Measurements from ENCODE around the gene DTWD2.
"Not testable (repeated sequence)": the region's sequence is repeated elsewhere in the genome, so short reads cannot be mapped to it uniquely, and the experiment has no call there.

Gene DTWD2

GRCh38 chr5:118993118-118993517 is 4.8 kb upstream of the DTWD2 start:
- not testable (repeated sequence) for H3K9ac ChIP-seq (ENCODE audit: low read depth, low read length); H3K27me3 ChIP-seq (ENCODE audit: control insufficient read depth, insufficient read depth, low read length); H3K4me3 ChIP-seq (ENCODE audit: low read depth, low read length); H3K4me1 ChIP-seq (ENCODE audit: control insufficient read depth, insufficient read depth, low read length); H3K36me3 ChIP-seq (ENCODE audit: control insufficient read depth, insufficient read depth, low read length); H3K9me3 ChIP-seq (ENCODE audit: control insufficient read depth, insufficient read depth, low read length)

DNA sequence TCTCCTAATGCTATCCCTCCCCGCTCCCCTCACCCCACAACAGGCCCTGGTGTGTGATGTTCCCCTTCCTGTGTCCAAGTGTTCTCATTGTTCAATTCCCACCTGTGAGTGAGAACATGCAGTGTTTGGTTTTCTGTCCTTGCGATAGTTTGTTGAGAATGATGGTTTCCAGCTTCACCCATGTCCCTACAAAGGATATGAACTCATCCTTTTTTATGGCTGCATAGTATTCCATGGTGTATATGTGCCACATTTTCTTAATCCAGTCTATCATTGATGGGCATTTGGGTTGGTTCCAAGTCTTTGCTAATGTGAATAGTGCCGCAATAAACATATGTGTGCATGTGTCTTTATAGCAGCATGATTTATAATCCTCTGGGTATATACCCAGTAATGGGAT is 3.7 kb upstream of the DTWD2 start:
- not testable (repeated sequence) for H3K9ac ChIP-seq (ENCODE audit: low read depth, low read length); H3K4me3 ChIP-seq (ENCODE audit: low read depth, low read length); H3K27me3 ChIP-seq (ENCODE audit: control insufficient read depth, insufficient read depth, low read length); H3K9me3 ChIP-seq (ENCODE audit: control insufficient read depth, insufficient read depth, low read length); H3K36me3 ChIP-seq (ENCODE audit: control insufficient read depth, insufficient read depth, low read length); H3K4me1 ChIP-seq (ENCODE audit: control insufficient read depth, insufficient read depth, low read length)

- no peaks in the 10 kb centered on the region for H3K36me3 ChIP-seq (ENCODE audit: control insufficient read depth, insufficient read depth, low read length)
- no peaks in the 10 kb centered on the region for H3K27me3 ChIP-seq (ENCODE audit: control insufficient read depth, insufficient read depth, low read length)
- no peak overlapping the region for H3K9ac ChIP-seq (ENCODE audit: low read depth, low read length)
- no peaks in the 10 kb centered on the region for H3K9me3 ChIP-seq (ENCODE audit: control insufficient read depth, insufficient read depth, low read length)
- no peak overlapping the region for H3K4me3 ChIP-seq (ENCODE audit: low read depth, low read length)
- H3K4me1 ChIP-seq (ENCODE audit: control insufficient read depth, insufficient read depth, low read length): no peaks in the 10 kb centered on the region
These were observed 2.2 kb upstream of the DTWD2 start for GRCh38 chr5:118990582-118990981.

GRCh38 chr5:118989816-118990215 is 1.5 kb upstream of the DTWD2 start:
- Histone ChIP-seq H3K36me3 (ENCODE audit: control insufficient read depth, insufficient read depth, low read length) (no peaks in the 10 kb centered on the region), H3K4me1 (ENCODE audit: control insufficient read depth, insufficient read depth, low read length) (no peaks in the 10 kb centered on the region), H3K4me3 (ENCODE audit: low read depth, low read length) (no peak overlapping the region), H3K9me3 (ENCODE audit: control insufficient read depth, insufficient read depth, low read length) (no peaks in the 10 kb centered on the region), H3K27me3 (ENCODE audit: control insufficient read depth, insufficient read depth, low read length) (no peaks in the 10 kb centered on the region), H3K9ac (ENCODE audit: low read depth, low read length) (no peak overlapping the region)

DNA sequence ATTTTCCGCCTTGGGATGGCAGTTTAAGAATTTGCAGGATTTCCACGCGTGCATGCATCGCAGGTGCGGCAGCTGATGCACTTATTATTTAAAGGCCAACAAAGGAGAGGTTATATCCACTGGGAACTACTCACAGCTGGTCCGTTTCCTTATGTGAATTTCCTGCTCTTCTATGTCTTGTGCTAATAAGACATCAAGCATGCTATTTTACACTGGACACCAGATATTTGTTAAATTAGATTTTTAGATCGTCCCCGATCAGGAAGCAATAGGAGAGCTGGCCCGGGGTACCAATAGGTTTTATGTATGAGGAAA is 476 bp upstream of the DTWD2 start:
- Histone ChIP-seq H3K4me1 (ENCODE audit: control insufficient read depth, insufficient read depth, low read length) (no peaks in the 10 kb centered on the region), H3K9me3 (ENCODE audit: control insufficient read depth, insufficient read depth, low read length) (no peaks in the 10 kb centered on the region), H3K36me3 (ENCODE audit: control insufficient read depth, insufficient read depth, low read length) (no peaks in the 10 kb centered on the region), H3K9ac (ENCODE audit: low read depth, low read length) (peak overlapping the region; percentile 17), H3K27me3 (ENCODE audit: control insufficient read depth, insufficient read depth, low read length) (no peaks in the 10 kb centered on the region), H3K4me3 (ENCODE audit: low read depth, low read length) (peak overlapping the region; percentile 41)

DNA sequence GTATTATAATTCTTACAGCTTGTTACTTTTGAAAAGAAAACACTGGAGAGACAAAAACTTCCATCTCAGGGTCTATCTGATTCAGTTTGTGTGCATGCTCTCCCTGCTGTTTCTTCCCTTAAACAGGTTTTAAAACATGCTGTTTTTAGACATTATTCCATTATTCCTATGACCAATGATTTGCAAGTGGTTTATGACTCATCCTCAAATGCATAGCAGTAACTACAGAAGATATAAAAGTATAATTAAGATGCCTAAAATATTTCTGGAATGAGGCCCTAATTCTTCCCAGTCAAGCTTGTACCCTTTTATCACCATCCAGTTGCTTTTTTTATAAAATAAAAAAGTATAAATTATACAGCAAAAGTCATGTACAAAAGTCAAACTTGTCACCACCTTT is 3.7 kb downstream of the DTWD2 start:
- no peak overlapping the region for H3K9ac ChIP-seq (ENCODE audit: low read depth, low read length)
- no peaks in the 10 kb centered on the region for H3K27me3 ChIP-seq (ENCODE audit: control insufficient read depth, insufficient read depth, low read length)
- H3K4me3 ChIP-seq (ENCODE audit: low read depth, low read length): no peak overlapping the region
- no peaks in the 10 kb centered on the region for H3K36me3 ChIP-seq (ENCODE audit: control insufficient read depth, insufficient read depth, low read length)
- H3K9me3 ChIP-seq (ENCODE audit: control insufficient read depth, insufficient read depth, low read length): no peaks in the 10 kb centered on the region
- H3K4me1 ChIP-seq (ENCODE audit: control insufficient read depth, insufficient read depth, low read length): no peaks in the 10 kb centered on the region

- no peak overlapping the region for H3K4me3 ChIP-seq (ENCODE audit: low read depth, low read length)
- no peak overlapping the region for H3K9ac ChIP-seq (ENCODE audit: low read depth, low read length)
- no peaks in the 10 kb centered on the region for H3K27me3 ChIP-seq (ENCODE audit: control insufficient read depth, insufficient read depth, low read length)
- H3K36me3 ChIP-seq (ENCODE audit: control insufficient read depth, insufficient read depth, low read length): no peaks in the 10 kb centered on the region
- H3K9me3 ChIP-seq (ENCODE audit: control insufficient read depth, insufficient read depth, low read length): no peaks in the 10 kb centered on the region
- no peaks in the 10 kb centered on the region for H3K4me1 ChIP-seq (ENCODE audit: control insufficient read depth, insufficient read depth, low read length)
These were observed 6.6 kb downstream of the DTWD2 start for GRCh38 chr5:118981783-118982182.

DNA sequence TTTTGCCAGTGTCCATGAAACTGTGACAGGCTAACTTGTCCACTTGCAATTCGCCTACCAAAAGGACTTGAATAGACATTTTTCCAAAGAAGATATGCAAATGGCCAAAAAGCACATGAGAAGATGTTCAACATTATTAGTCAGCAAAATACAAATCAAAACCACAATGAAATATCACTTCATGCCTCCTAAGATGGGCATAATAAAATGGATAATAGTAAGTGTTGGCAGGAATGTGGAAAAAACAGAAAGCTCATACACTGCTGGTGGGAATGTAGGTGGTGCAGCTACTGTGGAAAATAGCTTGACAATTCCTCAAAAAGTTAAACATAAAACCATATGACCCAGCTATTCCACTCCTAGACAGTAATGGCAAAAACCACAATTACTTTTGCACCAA is 7.9 kb downstream of the DTWD2 start:
- Histone ChIP-seq H3K9me3 (ENCODE audit: control insufficient read depth, insufficient read depth, low read length) (no peaks in the 10 kb centered on the region), H3K27me3 (ENCODE audit: control insufficient read depth, insufficient read depth, low read length) (no peaks in the 10 kb centered on the region), H3K36me3 (ENCODE audit: control insufficient read depth, insufficient read depth, low read length) (no peaks in the 10 kb centered on the region), H3K4me3 (ENCODE audit: low read depth, low read length) (no peak overlapping the region), H3K9ac (ENCODE audit: low read depth, low read length) (no peak overlapping the region), H3K4me1 (ENCODE audit: control insufficient read depth, insufficient read depth, low read length) (no peaks in the 10 kb centered on the region)

DNA sequence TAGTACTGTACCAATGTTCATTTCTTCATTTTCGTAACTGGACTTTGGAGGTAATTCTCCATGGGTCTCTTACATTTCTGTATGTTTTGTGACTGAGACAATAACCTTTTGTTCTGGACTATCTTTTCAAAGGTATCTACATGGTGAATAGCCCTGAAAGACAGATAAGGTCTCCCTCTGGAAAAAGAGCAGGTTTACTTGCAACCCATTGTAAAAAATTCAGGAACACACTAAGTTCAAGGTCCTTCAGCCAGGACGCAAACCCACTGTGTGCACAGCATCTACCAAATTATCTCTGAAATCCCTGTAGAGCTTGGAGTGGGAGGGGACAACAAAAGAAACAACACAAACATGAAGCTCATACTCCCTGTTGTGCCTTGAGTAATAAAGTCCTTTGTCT is 8.3 kb downstream of the DTWD2 start:
- no peaks in the 10 kb centered on the region for H3K4me1 ChIP-seq (ENCODE audit: control insufficient read depth, insufficient read depth, low read length)
- H3K9ac ChIP-seq (ENCODE audit: low read depth, low read length): no peak overlapping the region
- H3K27me3 ChIP-seq (ENCODE audit: control insufficient read depth, insufficient read depth, low read length): no peaks in the 10 kb centered on the region
- H3K36me3 ChIP-seq (ENCODE audit: control insufficient read depth, insufficient read depth, low read length): no peaks in the 10 kb centered on the region
- no peak overlapping the region for H3K4me3 ChIP-seq (ENCODE audit: low read depth, low read length)
- no peaks in the 10 kb centered on the region for H3K9me3 ChIP-seq (ENCODE audit: control insufficient read depth, insufficient read depth, low read length)

DNA sequence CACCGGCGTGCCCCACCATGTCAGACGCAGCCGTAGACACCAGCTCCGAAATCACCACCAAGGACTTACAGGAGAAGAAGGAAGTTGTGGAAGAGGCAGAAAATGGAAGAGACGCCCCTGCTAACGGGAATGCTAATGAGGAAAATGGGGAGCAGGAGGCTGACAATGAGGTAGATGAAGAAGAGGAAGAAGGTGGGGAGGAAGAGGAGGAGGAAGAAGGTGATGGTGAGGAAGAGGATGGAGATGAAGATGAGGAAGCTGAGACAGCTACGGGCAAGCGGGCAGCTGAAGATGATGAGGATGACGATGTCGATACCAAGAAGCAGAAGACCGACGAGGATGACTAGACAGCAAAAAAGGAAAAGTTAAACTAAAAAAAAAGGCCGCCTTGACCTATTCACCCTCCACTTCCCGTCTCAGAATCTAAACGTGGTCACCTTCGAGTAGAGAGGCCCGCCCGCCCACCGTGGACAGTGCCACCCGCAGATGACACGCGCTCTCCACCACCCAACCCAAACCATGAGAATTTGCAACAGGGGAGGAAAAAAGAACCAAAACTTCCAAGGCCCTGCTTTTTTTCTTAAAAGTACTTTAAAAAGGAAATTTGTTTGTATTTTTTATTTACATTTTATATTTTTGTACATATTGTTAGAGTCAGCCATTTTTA is 14.4 kb downstream of the DTWD2 start:
- H3K4me3 ChIP-seq (ENCODE audit: low read depth, low read length); H3K36me3 ChIP-seq (ENCODE audit: control insufficient read depth, insufficient read depth, low read length); H3K27me3 ChIP-seq (ENCODE audit: control insufficient read depth, insufficient read depth, low read length); H3K9ac ChIP-seq (ENCODE audit: low read depth, low read length); H3K4me1 ChIP-seq (ENCODE audit: control insufficient read depth, insufficient read depth, low read length); H3K9me3 ChIP-seq (ENCODE audit: control insufficient read depth, insufficient read depth, low read length): not testable (repeated sequence)

DNA sequence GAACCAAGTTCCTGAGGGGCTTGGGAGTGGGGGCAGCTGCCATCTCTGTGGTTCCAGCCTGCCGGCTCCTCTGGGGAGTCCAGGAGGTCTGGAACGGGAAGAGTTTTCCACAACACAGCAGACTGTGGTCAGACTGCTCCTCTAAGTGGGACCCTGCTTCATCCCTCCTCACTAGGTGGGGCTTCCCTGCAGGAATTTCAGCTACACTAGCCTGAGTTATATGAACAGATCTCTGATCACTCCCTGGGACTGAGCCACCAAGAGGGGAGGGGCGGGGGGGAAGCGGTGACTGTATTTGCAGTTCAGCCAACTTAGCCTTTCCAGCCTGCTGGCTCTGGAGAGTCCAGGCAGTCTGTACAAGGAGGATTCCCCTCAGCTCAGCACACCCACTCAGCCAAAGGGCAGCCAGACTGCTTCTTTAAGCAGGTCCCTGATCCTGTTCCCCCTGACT is 19.4 kb downstream of the DTWD2 start:
- H3K4me3 ChIP-seq (ENCODE audit: low read depth, low read length): no peak overlapping the region
- no peaks in the 10 kb centered on the region for H3K36me3 ChIP-seq (ENCODE audit: control insufficient read depth, insufficient read depth, low read length)
- H3K9me3 ChIP-seq (ENCODE audit: control insufficient read depth, insufficient read depth, low read length): no peaks in the 10 kb centered on the region
- no peaks in the 10 kb centered on the region for H3K4me1 ChIP-seq (ENCODE audit: control insufficient read depth, insufficient read depth, low read length)
- H3K27me3 ChIP-seq (ENCODE audit: control insufficient read depth, insufficient read depth, low read length): no peaks in the 10 kb centered on the region
- no peak overlapping the region for H3K9ac ChIP-seq (ENCODE audit: low read depth, low read length)

DNA sequence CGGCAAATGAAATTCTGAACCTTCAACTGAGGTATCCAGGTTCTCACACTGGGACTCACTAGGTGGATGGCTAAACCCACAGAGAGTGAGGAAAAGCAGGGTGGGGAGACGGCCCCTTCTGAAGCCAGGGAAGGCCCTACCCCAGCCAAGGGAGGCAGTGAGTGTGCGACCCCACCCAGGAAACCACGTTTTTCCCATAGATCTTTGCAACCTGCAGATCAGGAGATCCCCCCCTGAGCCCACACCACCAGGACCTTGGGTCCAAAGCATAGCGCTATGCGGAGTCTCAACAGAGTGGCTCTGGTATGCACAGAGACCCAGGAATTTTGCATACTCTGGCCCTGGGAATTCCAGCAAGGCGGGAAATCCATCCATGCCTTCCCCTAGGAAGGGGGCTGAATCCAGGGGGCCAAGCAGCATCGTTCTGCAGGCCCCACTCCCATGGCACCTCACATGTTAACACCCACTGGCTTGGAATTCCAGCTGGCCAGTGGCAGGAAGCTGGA is 19.9 kb downstream of the DTWD2 start:
- Histone ChIP-seq H3K36me3 (ENCODE audit: control insufficient read depth, insufficient read depth, low read length) (no peaks in the 10 kb centered on the region), H3K9me3 (ENCODE audit: control insufficient read depth, insufficient read depth, low read length) (no peaks in the 10 kb centered on the region), H3K4me3 (ENCODE audit: low read depth, low read length) (no peak overlapping the region), H3K4me1 (ENCODE audit: control insufficient read depth, insufficient read depth, low read length) (no peaks in the 10 kb centered on the region), H3K27me3 (ENCODE audit: control insufficient read depth, insufficient read depth, low read length) (no peaks in the 10 kb centered on the region), H3K9ac (ENCODE audit: low read depth, low read length) (no peak overlapping the region)

Data from iPS-15b (cell line).